Measurements from ENCODE around the gene AGTRAP. TPM values are rescaled to one million over a fixed set of nuclear protein-coding genes. Genes with fewer than 3 reads are reported as not detected.
A peak's percentile ranks its signal among the peaks of the same experiment; 100 is the strongest.

The AGTRAP gene
- total and polyA plus RNA-seq, 9 of the 15 experiments (the other 6 are each of a cell fraction or from before 2014, with no cell fraction given): 26.8 to 105 (median 57.5) TPM

DNA sequence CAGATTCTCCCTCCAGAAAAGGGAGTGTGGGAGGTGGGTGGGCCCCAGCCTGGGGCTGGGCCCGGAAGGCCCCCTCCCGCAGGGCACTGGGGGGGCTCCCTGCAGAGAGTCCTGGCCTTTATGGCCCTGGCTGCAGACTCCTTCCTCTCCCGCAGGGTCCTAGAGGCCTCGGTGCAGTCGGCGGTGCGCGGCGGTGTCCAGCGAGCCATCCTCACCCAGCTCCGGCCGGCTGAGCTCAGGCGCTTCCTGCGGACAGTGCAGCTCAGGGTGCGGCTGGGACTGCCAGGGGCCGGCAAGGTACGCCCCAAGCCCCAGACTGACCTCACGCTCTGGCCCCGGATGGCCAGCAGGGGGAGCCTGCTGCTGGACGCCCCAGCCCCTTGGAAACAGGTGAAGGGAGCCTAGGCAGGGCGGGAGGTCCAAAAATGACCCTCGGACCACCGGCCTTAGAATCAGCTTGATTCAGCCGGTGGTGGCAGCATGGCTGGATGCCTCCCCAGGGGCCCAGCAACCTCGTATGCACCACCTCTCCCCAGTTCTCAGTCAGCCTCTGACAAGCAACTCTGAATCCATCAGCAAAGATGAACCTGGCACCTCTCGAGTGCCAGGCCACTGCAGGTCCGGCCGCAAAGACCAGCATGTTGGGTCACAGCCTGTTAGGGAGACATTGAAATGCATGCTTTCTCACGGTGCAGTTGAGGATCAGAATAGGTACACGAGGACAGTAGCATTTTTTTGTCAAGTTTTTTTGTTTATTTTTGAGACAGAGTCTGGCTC, 49.2 kb downstream of the AGTRAP start (continued):
- TF ChIP-seq, protein P1, sequence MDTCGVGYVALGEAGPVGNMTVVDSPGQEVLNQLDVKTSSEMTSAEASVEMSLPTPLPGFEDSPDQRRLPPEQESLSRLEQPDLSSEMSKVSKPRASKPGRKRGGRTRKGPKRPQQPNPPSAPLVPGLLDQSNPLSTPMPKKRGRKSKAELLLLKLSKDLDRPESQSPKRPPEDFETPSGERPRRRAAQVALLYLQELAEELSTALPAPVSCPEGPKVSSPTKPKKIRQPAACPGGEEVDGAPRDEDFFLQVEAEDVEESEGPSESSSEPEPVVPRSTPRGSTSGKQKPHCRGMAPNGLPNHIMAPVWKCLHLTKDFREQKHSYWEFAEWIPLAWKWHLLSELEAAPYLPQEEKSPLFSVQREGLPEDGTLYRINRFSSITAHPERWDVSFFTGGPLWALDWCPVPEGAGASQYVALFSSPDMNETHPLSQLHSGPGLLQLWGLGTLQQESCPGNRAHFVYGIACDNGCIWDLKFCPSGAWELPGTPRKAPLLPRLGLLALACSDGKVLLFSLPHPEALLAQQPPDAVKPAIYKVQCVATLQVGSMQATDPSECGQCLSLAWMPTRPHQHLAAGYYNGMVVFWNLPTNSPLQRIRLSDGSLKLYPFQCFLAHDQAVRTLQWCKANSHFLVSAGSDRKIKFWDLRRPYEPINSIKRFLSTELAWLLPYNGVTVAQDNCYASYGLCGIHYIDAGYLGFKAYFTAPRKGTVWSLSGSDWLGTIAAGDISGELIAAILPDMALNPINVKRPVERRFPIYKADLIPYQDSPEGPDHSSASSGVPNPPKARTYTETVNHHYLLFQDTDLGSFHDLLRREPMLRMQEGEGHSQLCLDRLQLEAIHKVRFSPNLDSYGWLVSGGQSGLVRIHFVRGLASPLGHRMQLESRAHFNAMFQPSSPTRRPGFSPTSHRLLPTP (IDR thresholded peaks at IDR 0.05; ENCODE audit: borderline replicate concordance, extremely low read depth, insufficient read length): no peak
- no peak for TF ChIP-seq ZNF583 (CRISPR knock-in tag; IDR thresholded peaks at IDR 0.05)
- TF ChIP-seq, protein P2, sequence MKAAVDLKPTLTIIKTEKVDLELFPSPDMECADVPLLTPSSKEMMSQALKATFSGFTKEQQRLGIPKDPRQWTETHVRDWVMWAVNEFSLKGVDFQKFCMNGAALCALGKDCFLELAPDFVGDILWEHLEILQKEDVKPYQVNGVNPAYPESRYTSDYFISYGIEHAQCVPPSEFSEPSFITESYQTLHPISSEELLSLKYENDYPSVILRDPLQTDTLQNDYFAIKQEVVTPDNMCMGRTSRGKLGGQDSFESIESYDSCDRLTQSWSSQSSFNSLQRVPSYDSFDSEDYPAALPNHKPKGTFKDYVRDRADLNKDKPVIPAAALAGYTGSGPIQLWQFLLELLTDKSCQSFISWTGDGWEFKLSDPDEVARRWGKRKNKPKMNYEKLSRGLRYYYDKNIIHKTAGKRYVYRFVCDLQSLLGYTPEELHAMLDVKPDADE (conservative IDR thresholded peaks at IDR 0.05; ENCODE audit: control insufficient read depth, low read depth, low read length): no peak
- TF ChIP-seq SP1 (CRISPR knock-in tag; IDR thresholded peaks at IDR 0.05): no peak
- no peak for TF ChIP-seq MEIS2 (IDR thresholded peaks at IDR 0.05; ENCODE audit: partially characterized antibody)
- TF ChIP-seq NFIC (IDR thresholded peaks at IDR 0.05): peak; percentile 45
- 0 out of 2 replicates have a peak, but pooled peaks have one; percentile 40 for TF ChIP-seq DIDO1 (tag; IDR thresholded peaks at IDR 0.05; ENCODE audit: low read depth)
- TF ChIP-seq, protein P3, sequence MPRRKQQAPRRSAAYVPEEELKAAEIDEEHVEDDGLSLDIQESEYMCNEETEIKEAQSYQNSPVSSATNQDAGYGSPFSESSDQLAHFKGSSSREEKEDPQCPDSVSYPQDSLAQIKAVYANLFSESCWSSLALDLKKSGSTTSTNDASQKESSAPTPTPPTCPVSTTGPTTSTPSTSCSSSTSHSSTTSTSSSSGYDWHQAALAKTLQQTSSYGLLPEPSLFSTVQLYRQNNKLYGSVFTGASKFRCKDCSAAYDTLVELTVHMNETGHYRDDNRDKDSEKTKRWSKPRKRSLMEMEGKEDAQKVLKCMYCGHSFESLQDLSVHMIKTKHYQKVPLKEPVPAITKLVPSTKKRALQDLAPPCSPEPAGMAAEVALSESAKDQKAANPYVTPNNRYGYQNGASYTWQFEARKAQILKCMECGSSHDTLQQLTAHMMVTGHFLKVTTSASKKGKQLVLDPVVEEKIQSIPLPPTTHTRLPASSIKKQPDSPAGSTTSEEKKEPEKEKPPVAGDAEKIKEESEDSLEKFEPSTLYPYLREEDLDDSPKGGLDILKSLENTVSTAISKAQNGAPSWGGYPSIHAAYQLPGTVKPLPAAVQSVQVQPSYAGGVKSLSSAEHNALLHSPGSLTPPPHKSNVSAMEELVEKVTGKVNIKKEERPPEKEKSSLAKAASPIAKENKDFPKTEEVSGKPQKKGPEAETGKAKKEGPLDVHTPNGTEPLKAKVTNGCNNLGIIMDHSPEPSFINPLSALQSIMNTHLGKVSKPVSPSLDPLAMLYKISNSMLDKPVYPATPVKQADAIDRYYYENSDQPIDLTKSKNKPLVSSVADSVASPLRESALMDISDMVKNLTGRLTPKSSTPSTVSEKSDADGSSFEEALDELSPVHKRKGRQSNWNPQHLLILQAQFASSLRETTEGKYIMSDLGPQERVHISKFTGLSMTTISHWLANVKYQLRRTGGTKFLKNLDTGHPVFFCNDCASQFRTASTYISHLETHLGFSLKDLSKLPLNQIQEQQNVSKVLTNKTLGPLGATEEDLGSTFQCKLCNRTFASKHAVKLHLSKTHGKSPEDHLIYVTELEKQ (CRISPR knock-in tag; IDR thresholded peaks at IDR 0.05): no peak
- TF ChIP-seq, protein P4, sequence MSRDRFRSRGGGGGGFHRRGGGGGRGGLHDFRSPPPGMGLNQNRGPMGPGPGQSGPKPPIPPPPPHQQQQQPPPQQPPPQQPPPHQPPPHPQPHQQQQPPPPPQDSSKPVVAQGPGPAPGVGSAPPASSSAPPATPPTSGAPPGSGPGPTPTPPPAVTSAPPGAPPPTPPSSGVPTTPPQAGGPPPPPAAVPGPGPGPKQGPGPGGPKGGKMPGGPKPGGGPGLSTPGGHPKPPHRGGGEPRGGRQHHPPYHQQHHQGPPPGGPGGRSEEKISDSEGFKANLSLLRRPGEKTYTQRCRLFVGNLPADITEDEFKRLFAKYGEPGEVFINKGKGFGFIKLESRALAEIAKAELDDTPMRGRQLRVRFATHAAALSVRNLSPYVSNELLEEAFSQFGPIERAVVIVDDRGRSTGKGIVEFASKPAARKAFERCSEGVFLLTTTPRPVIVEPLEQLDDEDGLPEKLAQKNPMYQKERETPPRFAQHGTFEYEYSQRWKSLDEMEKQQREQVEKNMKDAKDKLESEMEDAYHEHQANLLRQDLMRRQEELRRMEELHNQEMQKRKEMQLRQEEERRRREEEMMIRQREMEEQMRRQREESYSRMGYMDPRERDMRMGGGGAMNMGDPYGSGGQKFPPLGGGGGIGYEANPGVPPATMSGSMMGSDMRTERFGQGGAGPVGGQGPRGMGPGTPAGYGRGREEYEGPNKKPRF (IDR thresholded peaks at IDR 0.05; ENCODE audit: low read depth, low read length): no peak
- peak; percentile 69 for TF ChIP-seq MYC (IDR thresholded peaks at IDR 0.05; ENCODE audit: low read depth, low read length)
- TF ChIP-seq MYC (CRISPR knock-in tag; IDR thresholded peaks at IDR 0.05; ENCODE audit: borderline replicate concordance, low read depth): 0 out of 2 replicates have a peak, but pooled peaks have one; percentile 42
- no peak for TF ChIP-seq TAF15 (IDR thresholded peaks at IDR 0.05; ENCODE audit: low read depth, low read length)
- no peak for TF ChIP-seq FOXJ2 (tag; IDR thresholded peaks at IDR 0.05)
- TF ChIP-seq KLF6 (CRISPR knock-in tag; IDR thresholded peaks at IDR 0.05; ENCODE audit: borderline replicate concordance): no peak
- no peak for TF ChIP-seq ETV6 (IDR thresholded peaks at IDR 0.05; ENCODE audit: borderline replicate concordance in 1 of 2, low read depth in 2 of 2, low read length in 1 of 2)
- no peak for TF ChIP-seq ETV6 (CRISPR knock-in tag; IDR thresholded peaks at IDR 0.05; ENCODE audit: borderline replicate concordance)
- no peak for TF ChIP-seq HEY1 (CRISPR knock-in tag; IDR thresholded peaks at IDR 0.05; ENCODE audit: borderline replicate concordance)
